ENCODE results near the gene SNORC. TPM values are rescaled to one million over a fixed set of nuclear protein-coding genes. Genes with fewer than 3 reads are reported as not detected.

The SNORC gene
- total and polyA plus RNA-seq, 9 of the 15 experiments (the other 6 are each of a cell fraction or from before 2014, with no cell fraction given): 0.14 to 2.5 (median 0.72) TPM; not detected in 2

- BruUV-seq (replicated peaks): no TSS peak
- FAIRE-seq (no peak), ATAC-seq (no peak), DNase-seq (ENCODE audit: extremely low read depth in 1 of 4, low spot score in 3 of 4) (no peak)
- TF ChIP-seq SNAPC5 (CRISPR knock-in tag; IDR thresholded peaks at IDR 0.05) (no peak), ZNF436 (CRISPR knock-in tag; IDR thresholded peaks at IDR 0.05) (no peak), CUX1 (CRISPR knock-in tag; IDR thresholded peaks at IDR 0.05) (no peak), ZNF140 (CRISPR knock-in tag; IDR thresholded peaks at IDR 0.05) (no peak), ZNF124 (CRISPR knock-in tag; IDR thresholded peaks at IDR 0.05) (no peak), ZNF23 (CRISPR knock-in tag; IDR thresholded peaks at IDR 0.05) (no peak), BRCA1 (IDR thresholded peaks at IDR 0.05) (no peak), BRCA1 (CRISPR knock-in tag; IDR thresholded peaks at IDR 0.05) (no peak), FOXO4 (CRISPR knock-in tag; IDR thresholded peaks at IDR 0.05) (no peak), CBX3 (IDR thresholded peaks at IDR 0.05; ENCODE audit: borderline replicate concordance in 1 of 2, low read length in 2 of 2) (no peak)
- H3K27me3 ChIP-seq (ENCODE audit: control insufficient read depth in 2 of 2, insufficient read depth in 2 of 2, low read length in 2 of 2): peaks cover 0 to 52% of the 10 kb centered on the region in 2 experiments; a peak in 2 of 5 replicates
- H3K4me1 ChIP-seq (replicated peaks in 1 of 2; ENCODE audit: control insufficient read depth in 2 of 2, insufficient read depth in 2 of 2, low read length in 2 of 2): peaks cover 0 to 9% of the 10 kb centered on the region in 2 experiments; a peak in 2 of 5 replicates
- H3K27ac ChIP-seq (ENCODE audit: extremely low read depth, low read depth, low read length): no peak overlapping the region
- H3K9me1 ChIP-seq (ENCODE audit: control insufficient read depth, insufficient read depth, low read length): no peaks in the 10 kb centered on the region
- no peak overlapping the region for H2AFZ ChIP-seq (ENCODE audit: low read depth, low read length)
- CTCF ChIA-PET (ENCODE audit: low intra/inter-chr PET ratio): no interaction called here
- H3K79me2 ChIP-seq (ENCODE audit: control insufficient read depth, insufficient read depth, low read length): no peaks in the 10 kb centered on the region
- intact Hi-C loops (cut with micrococcal nuclease) (no loop called here), in situ Hi-C loops (cut with MboI) (no loop called here)
- H3K4me2 ChIP-seq (ENCODE audit: insufficient read depth, low read length): no peak overlapping the region
- H4K20me1 ChIP-seq (replicated peaks; ENCODE audit: control insufficient read depth, insufficient read depth, low read length): no peaks in the 10 kb centered on the region
- no peaks in the 10 kb centered on the region for H3K9me3 ChIP-seq (replicated peaks; ENCODE audit: control insufficient read depth, insufficient read depth, low read depth, low read length)
- no peaks in the 10 kb centered on the region for H3K36me3 ChIP-seq (ENCODE audit: control insufficient read depth, insufficient read depth, low read length)
- POLR2A ChIA-PET: interaction anchor here (0.8 kb wide), 1 partner anchor 304 kb away, joined by 3 read pairs; no protein-coding TSS in a partner anchor
- no peak overlapping the region for H3K9ac ChIP-seq (ENCODE audit: insufficient read depth in 1 of 2, low read depth in 2 of 2, low read length in 2 of 2)
- no peak overlapping the region for H3K4me3 ChIP-seq
- WGBS (ENCODE audit: insufficient coverage, low coverage, missing lambda C conversion rate): 27% methylated on average over 3 of the region's 9 CpGs
Measured at GRCh38 chr2:232896720-232897597, 26.9 kb downstream of the SNORC start.
